ENCODE data around the gene C11orf98.
"Not testable (repeated sequence)": the region's sequence is repeated elsewhere in the genome, so short reads cannot be mapped to it uniquely, and the experiment has no call there.

Gene C11orf98

GRCh38 chr11:62682518-62682917, 17.5 kb upstream of the C11orf98 start:
- no peak for DNase-seq (ENCODE audit: low read depth)

- peak; percentile 56 for DNase-seq (ENCODE audit: low read depth)
Observed at GRCh38 chr11:62680825-62681240, 15.8 kb upstream of the C11orf98 start.

GRCh38 chr11:62678770-62679696, 14.0 kb upstream of the C11orf98 start, which contains the start of gene UBXN1:
TSS of gene UBXN1 (minus strand) at chr11:62679073. CDS start at chr11:62678923, 150 bp downstream.
- DNase-seq (ENCODE audit: low read depth) = peak; percentile 73

GRCh38 chr11:62678433-62678769, 13.4 kb upstream of the C11orf98 start:
- DNase-seq (ENCODE audit: low read depth) = no peak

- no peak for DNase-seq (ENCODE audit: low read depth)
Observed at GRCh38 chr11:62677714-62678113, 12.7 kb upstream of the C11orf98 start.

- no peak for DNase-seq (ENCODE audit: low read depth)
Observed at GRCh38 chr11:62677156-62677555, 12.1 kb upstream of the C11orf98 start.

GRCh38 chr11:62676698-62677097, 11.7 kb upstream of the C11orf98 start:
- no peak for DNase-seq (ENCODE audit: low read depth)

GRCh38 chr11:62675415-62675814, 10.4 kb upstream of the C11orf98 start:
- DNase-seq (ENCODE audit: low read depth) = not testable (repeated sequence)

- no peak for DNase-seq (ENCODE audit: low read depth)
Observed at GRCh38 chr11:62673196-62673525, 8.2 kb upstream of the C11orf98 start.

GRCh38 chr11:62671608-62672389, 6.8 kb upstream of the C11orf98 start, which contains the start of the genes LBHD1 and UQCC3:
TSS of gene LBHD1 (minus strand) at chr11:62672267. CDS start at chr11:62670031, 2,236 bp downstream.
TSS of gene UQCC3 (plus strand) at chr11:62671673. CDS start at chr11:62671746, 73 bp downstream.
- peak; percentile 61 for DNase-seq (ENCODE audit: low read depth)

- DNase-seq (ENCODE audit: low read depth) = no peak
Observed at GRCh38 chr11:62671236-62671607, 6.2 kb upstream of the C11orf98 start.

- no peak for DNase-seq (ENCODE audit: low read depth)
Observed at GRCh38 chr11:62669420-62670161, 4.6 kb upstream of the C11orf98 start.

GRCh38 chr11:62667460-62667859, 2.5 kb upstream of the C11orf98 start:
- DNase-seq (ENCODE audit: low read depth) = no peak

GRCh38 chr11:62666259-62666926, 1.4 kb upstream of the C11orf98 start:
- no peak for DNase-seq (ENCODE audit: low read depth)

- no peak for DNase-seq (ENCODE audit: low read depth)
Observed at GRCh38 chr11:62665599-62666258, 719 bp upstream of the C11orf98 start.

GRCh38 chr11:62664405-62665074, 470 bp downstream of the C11orf98 start:
- no peak for DNase-seq (ENCODE audit: low read depth)

- DNase-seq (ENCODE audit: low read depth) = no peak
Observed at GRCh38 chr11:62656796-62657429, 8.1 kb downstream of the C11orf98 start.

GRCh38 chr11:62654297-62654696, 10.7 kb downstream of the C11orf98 start:
- DNase-seq (ENCODE audit: low read depth) = no peak

GRCh38 chr11:62652161-62653006, 12.6 kb downstream of the C11orf98 start:
- no peak for DNase-seq (ENCODE audit: low read depth)
